HepG2 (cell line): Measurements from ENCODE around the gene TBC1D20. TPM values are rescaled to one million over a fixed set of nuclear protein-coding genes. Genes with fewer than 3 reads are reported as not detected.

Experiments used
- DNMT3B ChIP-seq: conservative IDR thresholded peaks from 2 replicates; pipeline ENCODE4 v1.6.1; 2016; ENCODE audit warnings: missing biosample characterization, control low read depth
- EEA1 ChIP-seq: sonication (generic); formaldehyde crosslinking; IDR thresholded peaks from 2 replicates; pipeline ENCODE4 v1.5.1; 2020; ENCODE audit warnings: mild to moderate bottlenecking, missing genetic modification reagents, borderline replicate concordance
- ETV6 ChIP-seq: sonication (generic); formaldehyde crosslinking; conservative IDR thresholded peaks from 2 replicates; pipeline ENCODE4 v1.4.0; 2020; ENCODE audit warnings: missing genetic modification reagents
- HES4 ChIP-seq: sonication (generic); formaldehyde crosslinking; IDR thresholded peaks from 2 replicates; pipeline ENCODE4 v1.9.0; 2021; ENCODE audit warnings: mild to moderate bottlenecking, missing genetic modification reagents, borderline replicate concordance
- HNRNPUL1 ChIP-seq: fragments of 200-400 bp; formaldehyde crosslinking; IDR thresholded peaks from 2 replicates; pipeline ENCODE4 v1.6.1; 2017; ENCODE audit warnings: low read depth, mild to moderate bottlenecking, low read length, moderate library complexity
- MAX ChIP-seq: IDR thresholded peaks from 2 replicates; pipeline ENCODE4 v1.6.1; 2012; ENCODE audit warnings: inconsistent platforms
- PHF8 ChIP-seq: sonication (generic); formaldehyde crosslinking; IDR thresholded peaks from 2 replicates; pipeline ENCODE4 v1.5.0; 2020; ENCODE audit warnings: missing genetic modification reagents
- ZFP1 ChIP-seq: IDR thresholded peaks from 2 replicates; pipeline ENCODE4 v1.6.1; 2016
- ZGPAT ChIP-seq: IDR thresholded peaks from 2 replicates; pipeline ENCODE4 v1.6.1; 2016; ENCODE audit warnings: mild to moderate bottlenecking
- ZHX1 ChIP-seq: sonication (generic); formaldehyde crosslinking; IDR thresholded peaks from 2 replicates; pipeline ENCODE4 v1.8.1; 2022; ENCODE audit warnings: low read depth, mild to moderate bottlenecking, missing genetic modification reagents
- ZMYM4 ChIP-seq: sonication (generic); formaldehyde crosslinking; IDR thresholded peaks from 2 replicates; pipeline ENCODE4 v1.8.1; 2023; ENCODE audit warnings: mild to moderate bottlenecking, missing genetic modification reagents
- ZNF350 ChIP-seq: sonication (generic); formaldehyde crosslinking; IDR thresholded peaks from 2 replicates; pipeline ENCODE4 v1.4.0; 2020; ENCODE audit warnings: mild to moderate bottlenecking, low read depth, missing genetic modification reagents, borderline replicate concordance
- ZNF382 ChIP-seq: sonication (generic); formaldehyde crosslinking; IDR thresholded peaks from 2 replicates; pipeline ENCODE4 v1.5.0; 2020; ENCODE audit warnings: missing genetic modification reagents, mild to moderate bottlenecking, borderline replicate concordance
- ZNF562 ChIP-seq: sonication (generic); formaldehyde crosslinking; IDR thresholded peaks from 2 replicates; pipeline ENCODE4 v1.8.0; 2022; ENCODE audit warnings: missing genetic modification reagents, borderline replicate concordance
- ZNF629 ChIP-seq: sonication (generic); formaldehyde crosslinking; conservative IDR thresholded peaks from 2 replicates; pipeline ENCODE4 v1.5.0; 2020; ENCODE audit warnings: missing genetic modification reagents
- ZNF780A ChIP-seq: sonication (generic); formaldehyde crosslinking; IDR thresholded peaks from 2 replicates; pipeline ENCODE4 v1.8.0; 2022; ENCODE audit warnings: mild to moderate bottlenecking, missing genetic modification reagents, moderate library complexity
- polyA plus RNA-seq, 8 experiments: library from polyadenylated mRNA; depleted of rRNA in 3 of 8; stranded (reverse) in 7 of 8; unstranded in 1 of 8; fragments of >200 nt; fragmentation: Illumina TruSeq in 4 of 8; extraction: Trizol in 4 of 8; gene quantifications; 2 replicates each; pipeline versions ENCODE4 v1.2.1 to v1.2.3, GENCODE V29; 2011 to 2016; ENCODE audit warnings: low read depth in 4 of 8, missing spikeins in 1 of 8, mixed read lengths in 1 of 8; ENCODE audit not compliant: insufficient read depth in 1 of 8
- total RNA-seq, 5 experiments: library from RNA; depleted of rRNA; stranded (reverse); fragments of >200 nt; fragmentation: Illumina TruSeq; extraction: Trizol; gene quantifications; 2 replicates each; pipeline ENCODE4 v1.2.3, GENCODE V29; 2016; ENCODE audit warnings: low read depth in 1 of 5
- TF ChIP-seq, protein P1 (sequence below): sonication (generic); formaldehyde crosslinking; IDR thresholded peaks from 2 replicates; pipeline ENCODE4 v1.4.0; 2020; ENCODE audit warnings: missing genetic modification reagents
- TF ChIP-seq, protein P2 (sequence below): sonication (generic); formaldehyde crosslinking; IDR thresholded peaks from 2 replicates; pipeline ENCODE4 v1.8.0; 2022; ENCODE audit warnings: missing genetic modification reagents, mild to moderate bottlenecking, inconsistent platforms, borderline replicate concordance
- TF ChIP-seq, protein P3 (sequence below): sonication (generic); formaldehyde crosslinking; IDR thresholded peaks from 2 replicates; pipeline ENCODE4 v1.4.0; 2020; ENCODE audit warnings: mild to moderate bottlenecking, missing genetic modification reagents

TBC1D20 gene
- total and polyA plus RNA-seq, 2 of the 13 experiments (the other 11 are each of a cell fraction or from before 2014, with no cell fraction given), result 36.6 to 47.1 TPM

DNA sequence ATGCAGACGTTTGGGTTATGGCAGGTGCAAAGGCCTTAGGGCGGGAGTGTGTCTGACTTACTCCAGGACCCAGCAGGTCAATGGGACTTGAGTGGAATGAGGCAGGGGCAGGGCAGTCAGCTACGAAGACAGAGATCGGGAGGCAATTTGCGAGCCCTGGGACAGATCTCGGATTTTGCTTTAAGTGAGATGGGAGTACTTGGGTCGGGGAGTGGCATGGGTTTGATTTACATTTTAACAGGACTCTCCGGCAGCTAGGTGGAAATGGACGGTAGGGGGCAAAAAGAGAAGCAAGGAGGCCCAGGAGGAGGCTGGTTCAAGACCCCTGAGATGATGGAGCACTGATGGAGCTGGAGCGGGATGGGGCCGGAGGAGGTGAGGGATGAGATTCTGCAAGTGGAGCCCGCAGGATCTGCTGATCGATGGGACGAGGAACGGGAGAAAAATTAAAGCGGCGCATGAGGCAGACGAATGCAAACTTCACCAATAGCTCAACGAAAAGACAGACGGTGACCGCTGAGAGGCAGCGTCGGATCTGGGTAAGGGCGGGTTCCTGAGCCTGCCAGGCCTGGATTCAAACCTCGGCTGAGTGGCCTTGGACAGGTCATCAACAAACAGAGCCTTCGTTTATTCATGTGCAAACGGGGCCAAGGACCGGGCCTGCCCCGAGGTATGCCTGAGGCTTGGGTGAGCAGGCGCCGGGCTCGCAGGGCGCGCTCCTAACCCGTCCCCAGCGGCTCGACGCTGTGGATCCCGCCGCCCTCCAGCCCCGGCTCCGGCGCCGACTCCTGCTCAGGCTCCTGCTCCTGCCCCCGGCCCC lies 55.0 kb downstream of the TBC1D20 start (continued):
- TF ChIP-seq ZFP1, result peak; percentile 19; the same call in 1 of the 2 replicates
- TF ChIP-seq ZNF562 (CRISPR knock-in tag), result no peak
- TF ChIP-seq, protein P1, sequence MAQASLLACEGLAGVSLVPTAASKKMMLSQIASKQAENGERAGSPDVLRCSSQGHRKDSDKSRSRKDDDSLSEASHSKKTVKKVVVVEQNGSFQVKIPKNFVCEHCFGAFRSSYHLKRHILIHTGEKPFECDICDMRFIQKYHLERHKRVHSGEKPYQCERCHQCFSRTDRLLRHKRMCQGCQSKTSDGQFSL (CRISPR knock-in tag), result peak; percentile 61
- no peak for TF ChIP-seq HES4 (CRISPR knock-in tag)
- TF ChIP-seq, protein P2, sequence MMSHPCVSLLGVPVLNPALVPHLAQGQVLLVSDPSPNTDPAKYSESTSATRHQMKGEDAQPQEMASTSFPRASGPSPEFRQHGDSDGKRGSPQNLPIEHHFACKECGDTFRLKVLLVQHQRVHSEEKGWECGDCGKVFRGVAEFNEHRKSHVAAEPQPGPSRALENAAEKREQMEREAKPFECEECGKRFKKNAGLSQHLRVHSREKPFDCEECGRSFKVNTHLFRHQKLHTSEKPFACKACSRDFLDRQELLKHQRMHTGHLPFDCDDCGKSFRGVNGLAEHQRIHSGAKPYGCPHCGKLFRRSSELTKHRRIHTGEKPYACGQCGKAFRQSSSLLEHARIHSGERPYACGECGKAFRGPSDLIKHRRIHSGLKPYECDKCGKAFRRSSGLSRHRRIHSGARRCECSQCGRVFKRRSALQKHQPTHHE (CRISPR knock-in tag), result peak; percentile 90
- peak; percentile 73; the same call in 1 of the 2 replicates for TF ChIP-seq ETV6
- no peak for TF ChIP-seq HNRNPUL1
- TF ChIP-seq ZMYM4, result peak; percentile 85
- TF ChIP-seq ZNF780A (CRISPR knock-in tag), result no peak
- no peak for TF ChIP-seq ZNF382 (CRISPR knock-in tag)
- peak; percentile 67; the same call in 1 of the 2 replicates for TF ChIP-seq DNMT3B (CRISPR knock-in tag)
- peak; percentile 76; the same call in 1 of the 2 replicates for TF ChIP-seq ZHX1 (CRISPR knock-in tag)
- TF ChIP-seq PHF8 (CRISPR knock-in tag), result peak; percentile 40; the same call in 1 of the 2 replicates
- TF ChIP-seq, protein P3, sequence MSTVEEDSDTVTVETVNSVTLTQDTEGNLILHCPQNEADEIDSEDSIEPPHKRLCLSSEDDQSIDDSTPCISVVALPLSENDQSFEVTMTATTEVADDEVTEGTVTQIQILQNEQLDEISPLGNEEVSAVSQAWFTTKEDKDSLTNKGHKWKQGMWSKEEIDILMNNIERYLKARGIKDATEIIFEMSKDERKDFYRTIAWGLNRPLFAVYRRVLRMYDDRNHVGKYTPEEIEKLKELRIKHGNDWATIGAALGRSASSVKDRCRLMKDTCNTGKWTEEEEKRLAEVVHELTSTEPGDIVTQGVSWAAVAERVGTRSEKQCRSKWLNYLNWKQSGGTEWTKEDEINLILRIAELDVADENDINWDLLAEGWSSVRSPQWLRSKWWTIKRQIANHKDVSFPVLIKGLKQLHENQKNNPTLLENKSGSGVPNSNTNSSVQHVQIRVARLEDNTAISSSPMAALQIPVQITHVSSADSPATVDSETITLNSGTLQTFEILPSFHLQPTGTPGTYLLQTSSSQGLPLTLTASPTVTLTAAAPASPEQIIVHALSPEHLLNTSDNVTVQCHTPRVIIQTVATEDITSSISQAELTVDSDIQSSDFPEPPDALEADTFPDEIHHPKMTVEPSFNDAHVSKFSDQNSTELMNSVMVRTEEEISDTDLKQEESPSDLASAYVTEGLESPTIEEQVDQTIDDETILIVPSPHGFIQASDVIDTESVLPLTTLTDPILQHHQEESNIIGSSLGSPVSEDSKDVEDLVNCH (CRISPR knock-in tag), result peak; percentile 8; the same call in 1 of the 2 replicates
- TF ChIP-seq EEA1, result peak; percentile 74
- TF ChIP-seq ZNF629 (CRISPR knock-in tag), result peak; percentile 49; the same call in 1 of the 2 replicates
- peak; percentile 16 for TF ChIP-seq ZGPAT (CRISPR knock-in tag)
- peak; percentile 56 for TF ChIP-seq MAX
- peak; percentile 80 for TF ChIP-seq ZNF350 (CRISPR knock-in tag)
